Stimulated activated naive CD4-positive, alpha-beta T cell (primary cell): ENCODE measurements around the gene CLSTN3.

ENCODE experiments used
- DNase-seq, 6 experiments: peaks; one replicate each; lab custom pipeline; 2025; lab: John Stamatoyannopoulos, UW

The CLSTN3 gene

GRCh38 chr12:7129872-7130691, at the start of gene CLSTN3:
TSS of gene CLSTN3 (plus strand) at chr12:7130371. CDS start at chr12:7130649, 278 bp downstream.
- DNase-seq: peak; percentile 71 to 91 (median 82)

- DNase-seq: no peak
These were observed 49.1 kb upstream of the CLSTN3 start for GRCh38 chr12:7081037-7081436.

- no peak for DNase-seq
These were observed 47.0 kb upstream of the CLSTN3 start for GRCh38 chr12:7083125-7083524.

GRCh38 chr12:7089196-7089871, 40.8 kb upstream of the CLSTN3 start:
- no peak for DNase-seq

GRCh38 chr12:7090222-7090998, 39.8 kb upstream of the CLSTN3 start:
- DNase-seq: no peak

GRCh38 chr12:7091171-7091570, 39.0 kb upstream of the CLSTN3 start:
- DNase-seq: no peak

GRCh38 chr12:7091660-7092228, 38.4 kb upstream of the CLSTN3 start:
- DNase-seq: no peak

- peak; percentile 35 to 75 (median 50) for DNase-seq
These were observed 37.8 kb upstream of the CLSTN3 start, which contains the start of gene C1R for GRCh38 chr12:7092229-7092985. TSS of gene C1R (minus strand) at chr12:7092445. CDS start at chr12:7092388, 57 bp downstream.

GRCh38 chr12:7092986-7093460, 37.1 kb upstream of the CLSTN3 start:
- DNase-seq: no peak

GRCh38 chr12:7093486-7093885, 36.7 kb upstream of the CLSTN3 start:
- DNase-seq: no peak

GRCh38 chr12:7093892-7094291, 36.3 kb upstream of the CLSTN3 start:
- no peak for DNase-seq

- DNase-seq: no peak
These were observed 33.9 kb upstream of the CLSTN3 start for GRCh38 chr12:7096006-7096932.

- DNase-seq: no peak
These were observed 33.2 kb upstream of the CLSTN3 start for GRCh38 chr12:7096979-7097378.

- no peak for DNase-seq
These were observed 30.7 kb upstream of the CLSTN3 start for GRCh38 chr12:7099290-7099996.

- DNase-seq: no peak
These were observed 29.9 kb upstream of the CLSTN3 start for GRCh38 chr12:7100239-7100638.

GRCh38 chr12:7101047-7101693, 29.0 kb upstream of the CLSTN3 start:
- no peak for DNase-seq

GRCh38 chr12:7101694-7102131, 28.5 kb upstream of the CLSTN3 start:
- DNase-seq: no peak

GRCh38 chr12:7102582-7102981, 27.6 kb upstream of the CLSTN3 start:
- DNase-seq: no peak
